CD14-positive monocyte (primary cell): ENCODE data around the gene SLC35G6. TPM values are rescaled to one million over a fixed set of nuclear protein-coding genes. Genes with fewer than 3 reads are reported as not detected.

Experiments
- DNase-seq, 3 donors: peaks; one replicate each; pipeline ENCODE4 v3.0.0-alpha.2; 2011 to 2022
- H2AFZ ChIP-seq: 2 replicates; pipeline ENCODE4 v1.6.0; 2012; ENCODE audit warnings: mild to moderate bottlenecking, low read depth, low read length, inconsistent platforms; ENCODE audit not compliant: insufficient read depth, poor library complexity, severe bottlenecking
- H3K27ac ChIP-seq, 2 donors: 1 replicate in 1 of 2; 2 replicates in 1 of 2; pipeline ENCODE4 v1.5.1; 2012 to 2013; ENCODE audit warnings: low read length in 2 of 2, control low read depth in 1 of 2, inconsistent platforms in 1 of 2, low read depth in 1 of 2, mild to moderate bottlenecking in 1 of 2
- H3K27me3 ChIP-seq, 2 donors: one replicate each; pipeline versions ENCODE4 v1.6.0 to v1.6.1; 2011 to 2013; ENCODE audit warnings: low read length in 2 of 2; ENCODE audit not compliant: control insufficient read depth in 2 of 2, insufficient read depth in 2 of 2
- H3K36me3 ChIP-seq, 2 donors: replicated peaks in 1 of 2; 1 replicate in 1 of 2; 2 replicates in 1 of 2; pipeline versions ENCODE4 v1.5.1 to v1.6.1; 2012 to 2013; ENCODE audit warnings: low read length in 2 of 2, control low read depth in 1 of 2, inconsistent platforms in 1 of 2, mild to moderate bottlenecking in 1 of 2; ENCODE audit not compliant: insufficient read depth in 2 of 2, control insufficient read depth in 1 of 2
- H3K4me1 ChIP-seq, 2 donors: 1 replicate in 1 of 2; 2 replicates in 1 of 2; pipeline versions ENCODE4 v1.5.1 to v1.6.1; 2012 to 2013; ENCODE audit warnings: low read length in 2 of 2, control low read depth in 1 of 2, inconsistent platforms in 1 of 2, mild to moderate bottlenecking in 1 of 2, moderate library complexity in 1 of 2; ENCODE audit not compliant: insufficient read depth in 2 of 2, control insufficient read depth in 1 of 2
- H3K4me2 ChIP-seq: replicated peaks from 2 replicates; pipeline ENCODE3; 2012; ENCODE audit warnings: low read length, moderate library complexity, mild to moderate bottlenecking; ENCODE audit not compliant: poor library complexity, severe bottlenecking; ENCODE audit errors: extremely low read depth
- H3K4me3 ChIP-seq, 3 experiments: fragments of 200-600 bp in 1 of 3; sonication (generic) in 1 of 3; replicated peaks in 1 of 3; 1 replicate in 2 of 3; 2 replicates in 1 of 3; pipeline ENCODE4 v1.5.1; 2011 to 2013; ENCODE audit warnings: low read length in 3 of 3, mild to moderate bottlenecking in 3 of 3, control low read depth in 2 of 3, low read depth in 2 of 3, inconsistent platforms in 1 of 3, moderate library complexity in 1 of 3
- H3K79me2 ChIP-seq: 2 replicates; pipeline ENCODE4 v1.6.0; 2012; ENCODE audit warnings: mild to moderate bottlenecking, control low read depth, inconsistent platforms, low read length, moderate library complexity; ENCODE audit not compliant: insufficient read depth
- H3K9ac ChIP-seq: 2 replicates; pipeline ENCODE4 v1.6.0; 2017; ENCODE audit warnings: low read length, mild to moderate bottlenecking; ENCODE audit not compliant: insufficient read depth, poor library complexity, severe bottlenecking
- H3K9me3 ChIP-seq, 2 donors: replicated peaks in 1 of 2; 1 replicate in 1 of 2; 2 replicates in 1 of 2; pipeline versions ENCODE4 v1.5.1 to v1.6.1; 2012 to 2013; ENCODE audit warnings: low read length in 2 of 2, control low read depth in 1 of 2; ENCODE audit not compliant: control insufficient read depth in 1 of 2, insufficient read depth in 1 of 2
- H4K20me1 ChIP-seq: 2 replicates; pipeline ENCODE4 v1.6.0; 2012; ENCODE audit warnings: mild to moderate bottlenecking, low read length, control low read depth, moderate library complexity; ENCODE audit not compliant: insufficient read depth
- H3K27ac Mint-ChIP-seq, 7 donors: one replicate each; pipeline ENCODE4 v1.8.0; 2020; ENCODE audit warnings: mild to moderate bottlenecking in 7 of 7, mixed read lengths in 7 of 7, moderate library complexity in 6 of 7, inconsistent platforms in 2 of 7
- H3K27me3 Mint-ChIP-seq, 3 donors: one replicate each; pipeline ENCODE4 v1.8.0; 2021 to 2022; ENCODE audit warnings: low read depth in 3 of 3, mild to moderate bottlenecking in 3 of 3, mixed read lengths in 3 of 3, moderate library complexity in 3 of 3, inconsistent platforms in 1 of 3
- H3K36me3 Mint-ChIP-seq, 2 donors: one replicate each; pipeline ENCODE4 v1.8.0; 2020; ENCODE audit warnings: mixed read lengths in 2 of 2, inconsistent platforms in 1 of 2, mild to moderate bottlenecking in 1 of 2
- H3K4me1 Mint-ChIP-seq: one replicate; pipeline ENCODE4 v1.8.0; 2020; ENCODE audit warnings: mild to moderate bottlenecking, mixed read lengths
- H3K4me3 Mint-ChIP-seq, 2 donors: one replicate each; pipeline ENCODE4 v1.8.0; 2020; ENCODE audit warnings: mild to moderate bottlenecking in 2 of 2, mixed read lengths in 2 of 2, moderate library complexity in 1 of 2
- H3K9me3 Mint-ChIP-seq, 7 donors: one replicate each; pipeline ENCODE4 v1.8.0; 2020 to 2022; ENCODE audit warnings: mixed read lengths in 7 of 7, mild to moderate bottlenecking in 6 of 7, moderate library complexity in 6 of 7, inconsistent platforms in 2 of 7
- WGBS: methylation state at CpG from one replicate; pipeline ENCODE4 v1.1.5; 2013; ENCODE audit warnings: missing lambda C conversion rate; ENCODE audit not compliant: insufficient coverage; 5-methylcytosine and 5-hydroxymethylcytosine counted together
- intact Hi-C, 2 donors: fragments of 100-400 bp; cut with micrococcal nuclease; formaldehyde crosslinking; loops; one replicate each; pipeline versions ENCODE4 v1.15.0 to v1.15.1; 2023
- polyA plus RNA-seq, 3 donors: library from polyadenylated mRNA; depleted of rRNA in 1 of 3; unstranded in 2 of 3; stranded (reverse) in 1 of 3; fragments of 300-500 nt in 2 of 3; fragments of >200 nt in 1 of 3; fragmentation: Illumina TruSeq in 2 of 3; gene quantifications; 1 replicate in 2 of 3; 2 replicates in 1 of 3; pipeline ENCODE4 v1.2.3, GENCODE V29; 2012 to 2021
- TF ChIP-seq, protein P1 (sequence below): fragments of 200-600 bp; IDR thresholded peaks from one replicate; pipeline ENCODE4 v1.8.0; 2022; ENCODE audit warnings: antibody characterized with exemption, mild to moderate bottlenecking

SLC35G6 gene
- polyA plus RNA-seq, 3 donors: not detected

DNA sequence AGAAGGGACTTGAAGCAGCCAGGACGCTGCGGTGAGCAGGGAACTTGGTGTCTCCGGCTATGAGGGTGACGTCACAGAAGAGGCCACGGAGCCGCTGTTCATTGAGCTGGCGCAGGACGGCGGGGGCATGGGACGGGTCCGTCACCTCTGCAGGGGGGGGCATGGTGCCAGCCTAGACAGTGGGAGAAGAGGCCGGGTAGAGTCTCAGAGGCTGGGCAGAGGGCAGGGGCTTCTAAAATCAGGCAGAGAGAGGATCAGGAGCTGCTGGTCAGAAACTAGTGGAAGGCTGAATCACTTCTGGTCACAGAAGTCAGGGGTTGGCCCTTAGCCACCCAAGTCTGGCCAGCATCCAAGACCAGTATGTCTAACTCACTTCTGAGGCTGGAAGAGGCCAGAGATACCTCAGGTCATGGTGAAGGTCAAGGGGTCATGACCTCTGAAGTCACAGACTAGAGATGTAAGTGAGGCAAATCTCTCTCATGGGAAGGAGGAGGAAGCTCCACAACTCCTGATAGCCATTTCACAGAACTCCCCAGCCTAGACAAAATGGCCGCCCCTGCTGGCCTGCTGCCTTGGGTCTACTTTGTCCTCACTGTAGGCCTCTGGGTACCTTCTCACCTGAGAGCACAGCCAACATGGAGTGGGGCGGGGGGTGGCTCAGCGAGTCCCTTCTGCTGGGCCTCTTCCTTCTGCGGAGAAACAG, 14.5 kb upstream of the SLC35G6 start:
- H3K4me1 Mint-ChIP-seq: peaks cover 22% of the 10 kb centered on the region
- peak overlapping the region; percentile 80 to 85 for H3K27ac ChIP-seq
- peak overlapping the region; percentile 62 for H2AFZ ChIP-seq
- 43% methylated on average over 14 of the region's 16 CpGs for WGBS
- TF ChIP-seq, protein P1, sequence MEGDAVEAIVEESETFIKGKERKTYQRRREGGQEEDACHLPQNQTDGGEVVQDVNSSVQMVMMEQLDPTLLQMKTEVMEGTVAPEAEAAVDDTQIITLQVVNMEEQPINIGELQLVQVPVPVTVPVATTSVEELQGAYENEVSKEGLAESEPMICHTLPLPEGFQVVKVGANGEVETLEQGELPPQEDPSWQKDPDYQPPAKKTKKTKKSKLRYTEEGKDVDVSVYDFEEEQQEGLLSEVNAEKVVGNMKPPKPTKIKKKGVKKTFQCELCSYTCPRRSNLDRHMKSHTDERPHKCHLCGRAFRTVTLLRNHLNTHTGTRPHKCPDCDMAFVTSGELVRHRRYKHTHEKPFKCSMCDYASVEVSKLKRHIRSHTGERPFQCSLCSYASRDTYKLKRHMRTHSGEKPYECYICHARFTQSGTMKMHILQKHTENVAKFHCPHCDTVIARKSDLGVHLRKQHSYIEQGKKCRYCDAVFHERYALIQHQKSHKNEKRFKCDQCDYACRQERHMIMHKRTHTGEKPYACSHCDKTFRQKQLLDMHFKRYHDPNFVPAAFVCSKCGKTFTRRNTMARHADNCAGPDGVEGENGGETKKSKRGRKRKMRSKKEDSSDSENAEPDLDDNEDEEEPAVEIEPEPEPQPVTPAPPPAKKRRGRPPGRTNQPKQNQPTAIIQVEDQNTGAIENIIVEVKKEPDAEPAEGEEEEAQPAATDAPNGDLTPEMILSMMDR: no peak
- H3K36me3 ChIP-seq: peaks cover 22 to 33% of the 10 kb centered on the region in 2 donors
- H3K9me3 Mint-ChIP-seq: no peaks in the 10 kb centered on the region
- no peaks in the 10 kb centered on the region for H3K27me3 ChIP-seq
- peak overlapping the region; percentile 88 to 97 (median 94) for H3K27ac Mint-ChIP-seq
- H3K4me1 ChIP-seq: peaks cover 21 to 26% of the 10 kb centered on the region in 2 donors
- no peaks in the 10 kb centered on the region for H3K27me3 Mint-ChIP-seq
- no peaks in the 10 kb centered on the region for H4K20me1 ChIP-seq
- intact Hi-C loops: loop anchor here in 1 of 2 donors (1.0 kb wide), 1 partner anchor 11 kb away; no protein-coding TSS in a partner anchor
- H3K4me3 ChIP-seq: peak overlapping the region in 1 of 3 experiments; percentile 46
- peak overlapping the region; percentile 41 to 82 for H3K4me3 Mint-ChIP-seq
- peak overlapping the region; percentile 45 for H3K9ac ChIP-seq
- peaks cover 22% of the 10 kb centered on the region for H3K79me2 ChIP-seq
- peak; percentile 81 to 89 (median 87) for DNase-seq
- no peaks in the 10 kb centered on the region for H3K9me3 ChIP-seq
- peak overlapping the region; percentile 63 for H3K4me2 ChIP-seq
- H3K36me3 Mint-ChIP-seq: peaks cover 20 to 38% of the 10 kb centered on the region in 2 donors

DNA sequence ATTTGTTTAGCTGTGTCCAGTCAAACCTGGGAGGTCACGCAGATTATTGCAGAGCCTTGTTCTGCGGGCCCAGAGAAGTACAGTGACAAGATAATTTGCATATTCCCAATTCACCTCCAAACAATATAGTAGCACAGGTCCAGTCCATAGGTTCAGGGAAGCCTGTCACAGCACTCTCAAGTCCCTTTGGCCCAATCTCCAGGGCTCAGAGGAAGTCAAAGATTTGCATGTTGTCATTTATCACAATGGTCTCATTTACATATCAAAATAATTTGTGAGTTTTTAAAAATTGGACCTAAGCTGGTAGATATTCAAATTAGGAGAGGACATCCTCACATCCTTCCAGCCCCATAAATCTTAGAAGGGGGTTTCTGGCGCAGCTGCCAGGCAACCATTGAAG, 13.7 kb upstream of the SLC35G6 start:
- TF ChIP-seq, protein P1: no peak
- Mint-ChIP-seq H3K4me3 (no peak overlapping the region), H3K27ac (peak overlapping the region; percentile 88 to 97 (median 94)), H3K27me3 (no peaks in the 10 kb centered on the region), H3K9me3 (no peaks in the 10 kb centered on the region), H3K36me3 (peaks cover 20 to 38% of the 10 kb centered on the region in 2 donors), H3K4me1 (peaks cover 26% of the 10 kb centered on the region)
- Histone ChIP-seq H3K27me3 (no peaks in the 10 kb centered on the region), H3K4me2 (peak overlapping the region; percentile 63), H3K36me3 (peaks cover 19 to 28% of the 10 kb centered on the region in 2 donors), H3K4me1 (peaks cover 21 to 28% of the 10 kb centered on the region in 2 donors), H3K4me3 (peak overlapping the region in 1 of 3 experiments; percentile 46), H3K79me2 (peaks cover 24% of the 10 kb centered on the region), H3K9ac (peak overlapping the region; percentile 37), H3K9me3 (no peaks in the 10 kb centered on the region), H4K20me1 (no peaks in the 10 kb centered on the region), H2AFZ (peak overlapping the region; percentile 60), H3K27ac (peak overlapping the region; percentile 80 to 85)
- no peak for DNase-seq
- 65% methylated on average over 2 of the region's 3 CpGs for WGBS
- intact Hi-C loops: no loop called here
